HG03139 (cell line): Measurements from ENCODE around the gene KCNQ1.

ENCODE experiments used
- ATAC-seq: cut with Tn5 transposase; IDR thresholded peaks from one replicate; pipeline ENCODE4 v1.9.1; 2021; ENCODE audit not compliant: unreplicated experiment

The KCNQ1 gene

DNA sequence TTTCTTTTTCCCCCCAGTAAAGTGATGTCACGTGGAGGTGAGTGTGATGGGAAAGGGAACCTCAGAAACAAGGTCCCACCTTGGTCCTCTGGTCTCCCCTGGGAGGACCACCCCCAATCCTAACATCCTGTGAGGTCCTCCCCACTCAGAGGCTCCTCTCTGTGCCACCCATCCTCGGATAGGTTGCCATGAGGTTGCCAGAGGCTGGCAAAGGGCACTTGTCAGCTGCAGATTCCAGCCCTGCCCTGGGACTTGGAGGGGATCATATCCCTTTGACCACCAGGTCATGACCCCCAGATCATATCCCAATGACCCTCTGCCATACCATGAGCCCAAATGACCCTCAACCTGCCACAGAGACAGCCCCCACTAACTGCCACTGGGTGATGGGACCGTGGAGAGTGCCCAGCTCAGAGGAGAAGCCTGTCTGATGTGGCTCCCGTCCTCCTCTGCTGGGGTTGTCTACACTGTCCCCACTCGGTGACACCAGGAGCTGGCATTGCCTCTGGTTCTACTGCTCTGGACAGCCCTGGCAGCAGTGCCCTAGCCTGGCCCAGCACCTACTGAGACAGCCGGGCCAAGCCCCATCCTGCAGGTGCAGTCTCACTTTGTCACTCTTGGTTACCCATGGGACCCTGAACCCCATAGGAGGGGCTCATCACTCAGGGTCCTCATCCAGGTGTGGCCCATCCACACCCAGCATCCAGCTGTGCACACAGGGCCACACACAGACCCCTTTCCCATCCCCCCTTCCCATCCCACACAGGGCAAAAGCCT, 345.2 kb downstream of the KCNQ1 start:
- ATAC-seq, result no peak

DNA sequence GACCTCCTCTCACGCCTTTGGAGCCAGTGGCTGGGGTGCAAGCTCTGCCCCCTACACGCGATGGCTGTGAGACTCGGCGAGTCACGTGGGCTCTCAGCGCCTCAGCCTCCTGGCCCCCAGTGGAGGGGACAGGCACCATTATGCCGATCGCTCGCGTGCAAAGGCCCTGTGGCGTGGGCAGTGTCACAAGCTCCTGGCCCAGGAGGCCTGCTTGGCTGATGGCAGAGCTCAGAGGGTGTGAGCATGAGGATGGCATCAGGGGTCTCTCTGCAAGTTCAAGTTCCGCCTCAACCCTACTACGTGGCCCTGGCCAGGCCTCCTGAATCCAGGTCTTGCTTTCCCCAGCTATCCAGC, 345.7 kb downstream of the KCNQ1 start:
- ATAC-seq, result no peak

GRCh38 chr11:2791139-2791520, 346.3 kb downstream of the KCNQ1 start:
- ATAC-seq, result no peak

DNA sequence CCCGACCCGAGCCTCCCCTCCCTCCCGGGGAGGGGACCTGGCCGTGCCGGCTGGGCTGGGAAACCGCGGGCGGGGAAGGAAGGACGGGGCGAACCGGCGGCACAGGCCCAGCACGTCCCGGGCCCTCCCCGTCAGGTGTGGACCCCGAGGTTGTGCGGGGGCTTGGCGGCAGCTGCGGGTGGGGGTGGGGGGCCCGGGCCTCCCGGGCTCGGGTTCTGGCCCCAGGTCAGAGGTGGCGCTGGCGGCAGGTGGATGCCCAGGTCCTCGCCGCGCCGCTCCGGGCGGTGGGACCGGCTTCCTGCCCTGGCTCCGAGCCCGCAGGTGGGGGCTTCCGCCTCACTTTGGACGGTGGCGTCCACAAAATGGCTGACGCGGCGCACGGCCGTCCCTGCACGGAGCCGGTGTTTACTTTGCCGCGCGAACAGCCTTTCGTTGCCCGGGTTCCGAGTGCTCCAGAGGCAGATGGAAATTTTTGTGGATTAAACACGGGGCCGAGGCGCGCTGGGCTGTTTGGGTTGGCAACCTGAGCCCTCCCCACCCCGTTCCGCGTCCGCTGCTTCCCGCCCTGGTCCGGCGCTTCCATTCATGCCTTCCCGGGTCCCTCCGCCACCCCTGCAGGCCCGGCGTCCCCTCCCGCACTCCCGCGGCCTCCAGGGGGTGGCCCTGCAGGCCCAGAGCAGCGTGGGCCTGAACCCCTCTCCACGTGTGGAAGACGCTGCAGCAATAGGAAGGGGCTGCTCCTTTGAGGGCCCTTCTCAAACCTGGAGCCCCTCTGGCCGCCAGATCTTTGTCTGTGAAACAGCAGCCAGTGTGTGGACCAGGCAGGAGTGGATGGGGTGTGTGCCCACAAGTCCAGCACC, 346.9 kb downstream of the KCNQ1 start:
- ATAC-seq, result no peak

DNA sequence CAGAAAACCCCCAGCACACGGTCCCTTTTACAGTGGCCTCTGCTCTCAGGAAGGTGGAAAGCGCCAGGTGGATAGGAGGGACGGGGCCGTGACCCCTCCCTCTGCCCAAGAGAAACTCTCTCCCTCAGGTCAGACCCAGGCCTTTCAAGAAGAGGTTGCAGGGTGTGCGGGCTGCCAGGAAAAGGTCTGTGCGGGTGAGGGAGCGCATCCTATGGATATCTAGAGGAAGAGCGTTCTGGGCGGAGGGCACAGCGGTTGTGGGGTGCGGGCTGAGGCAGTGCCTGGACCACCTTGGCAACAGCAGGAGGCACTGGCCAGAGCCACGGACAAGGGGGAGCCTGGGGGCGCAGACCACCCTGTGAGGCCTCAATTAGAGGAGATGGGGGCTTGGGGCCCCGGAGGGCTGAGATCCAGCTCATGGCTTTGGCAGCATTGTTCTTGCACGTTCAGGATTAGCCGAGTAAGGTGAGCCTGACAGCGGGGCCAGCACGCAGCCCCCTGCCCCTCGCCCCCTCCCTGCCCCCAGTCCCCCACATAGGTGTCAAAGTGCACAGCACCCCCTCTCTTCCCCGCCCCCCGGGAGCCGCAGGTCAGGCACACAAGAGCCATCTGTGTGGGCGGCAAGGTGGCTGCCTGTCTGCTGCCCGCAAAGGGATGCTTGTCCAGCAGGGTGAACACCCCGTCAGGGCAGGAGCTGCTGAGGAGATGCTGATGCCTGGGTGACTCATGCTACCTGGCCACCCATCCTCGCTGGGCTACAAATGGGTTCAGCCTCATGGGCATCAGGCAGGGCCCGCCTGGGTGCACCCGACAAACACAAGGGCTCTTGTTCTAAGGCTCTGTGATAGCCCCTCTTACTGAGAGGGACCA, 347.8 kb downstream of the KCNQ1 start:
- ATAC-seq, result no peak

DNA sequence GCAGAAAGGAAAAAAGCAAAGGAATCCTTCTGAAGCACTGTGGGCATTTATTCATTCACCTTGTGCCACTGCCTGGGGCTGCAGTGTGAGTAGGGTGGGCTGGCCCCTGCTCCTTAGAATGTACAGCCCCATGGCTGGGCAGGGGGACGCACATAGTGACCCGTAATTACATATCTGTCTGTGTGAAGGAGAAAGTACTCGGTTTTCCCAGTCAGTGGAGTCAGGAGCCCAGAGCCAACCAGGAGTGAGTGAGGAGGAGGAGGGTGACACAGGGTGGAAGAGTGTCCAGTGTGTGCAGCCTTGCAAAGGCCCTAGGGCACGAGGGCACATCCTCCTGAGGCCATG, 348.9 kb downstream of the KCNQ1 start:
- no peak for ATAC-seq

GRCh38 chr11:2794046-2794967, 349.5 kb downstream of the KCNQ1 start:
- no peak for ATAC-seq

DNA sequence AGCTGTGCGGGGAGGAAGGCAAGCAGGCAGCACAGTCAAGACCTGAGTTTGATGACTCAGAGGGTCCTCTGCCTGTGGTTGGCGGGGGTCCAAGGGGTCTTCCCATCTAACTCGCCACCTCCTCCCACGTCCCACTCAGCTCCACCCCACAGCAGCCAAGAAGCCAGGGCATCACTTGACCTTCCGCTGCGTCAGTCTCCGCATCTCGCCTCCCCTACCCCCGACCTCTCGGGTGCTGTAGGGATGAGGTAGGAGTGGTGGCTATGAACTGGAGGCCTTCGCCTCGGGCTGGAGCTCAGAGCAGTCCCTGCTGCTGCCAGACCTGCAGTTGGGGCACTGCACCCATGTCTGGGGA, 350.1 kb downstream of the KCNQ1 start:
- no peak for ATAC-seq

DNA sequence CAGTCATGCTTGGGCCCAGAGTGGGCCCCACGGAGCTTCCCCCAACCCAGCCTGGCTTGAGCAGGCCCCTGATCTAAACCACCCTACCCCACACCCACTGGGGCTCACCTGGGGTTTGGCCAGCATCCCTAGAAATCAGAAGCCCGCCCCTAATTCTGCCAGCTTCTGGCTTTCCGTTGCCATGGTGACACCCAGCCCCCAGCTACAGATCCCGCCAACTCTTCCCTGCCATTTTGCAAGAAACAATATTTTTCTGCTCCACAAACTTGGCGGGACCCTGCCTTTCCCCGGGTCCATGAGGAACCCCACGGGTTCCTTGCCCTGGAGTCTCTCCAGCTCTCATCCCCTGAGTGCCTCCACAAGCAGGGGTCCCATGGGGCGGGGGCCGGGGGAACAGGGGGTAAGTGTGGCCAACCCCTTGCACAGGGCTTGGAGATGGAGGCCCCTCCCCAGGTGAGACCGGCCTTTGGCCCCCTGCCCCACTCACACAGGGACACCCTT, 350.7 kb downstream of the KCNQ1 start:
- ATAC-seq, result no peak

GRCh38 chr11:2796091-2796490, 351.3 kb downstream of the KCNQ1 start:
- ATAC-seq, result no peak

GRCh38 chr11:2796508-2797113, 351.8 kb downstream of the KCNQ1 start:
- no peak for ATAC-seq

- no peak for ATAC-seq
Observed at GRCh38 chr11:2797121-2797711, 352.4 kb downstream of the KCNQ1 start.

- no peak for ATAC-seq
Observed at GRCh38 chr11:2797741-2798361, 353.0 kb downstream of the KCNQ1 start.

- ATAC-seq, result no peak
Observed at GRCh38 chr11:2798951-2799761, 354.3 kb downstream of the KCNQ1 start.

- no peak for ATAC-seq
Observed at GRCh38 chr11:2799881-2800654, 355.3 kb downstream of the KCNQ1 start.

- no peak for ATAC-seq
Observed at GRCh38 chr11:2800655-2801531, 356.1 kb downstream of the KCNQ1 start.
